ENCODE results near the gene HLF.

DNA sequence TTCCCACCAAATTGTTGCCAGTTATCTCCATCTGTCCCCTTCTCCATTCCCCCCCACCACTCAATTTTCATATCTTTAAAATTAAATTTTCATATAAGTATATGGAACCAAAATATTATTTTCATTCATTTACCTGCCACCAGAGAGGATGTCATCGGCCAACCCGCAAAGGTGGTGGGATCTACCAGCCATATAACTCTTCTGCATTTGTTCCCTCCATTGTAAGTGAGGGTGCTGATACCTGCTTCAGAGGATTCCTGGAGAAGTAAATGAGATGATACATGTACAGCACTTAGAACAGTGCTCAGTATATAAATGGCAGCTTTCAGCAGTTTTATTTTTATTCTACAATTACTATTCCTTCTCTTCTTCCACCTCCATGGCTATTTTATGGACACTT is 15.0 kb downstream of the HLF start:
- TF ChIP-seq, protein P1, sequence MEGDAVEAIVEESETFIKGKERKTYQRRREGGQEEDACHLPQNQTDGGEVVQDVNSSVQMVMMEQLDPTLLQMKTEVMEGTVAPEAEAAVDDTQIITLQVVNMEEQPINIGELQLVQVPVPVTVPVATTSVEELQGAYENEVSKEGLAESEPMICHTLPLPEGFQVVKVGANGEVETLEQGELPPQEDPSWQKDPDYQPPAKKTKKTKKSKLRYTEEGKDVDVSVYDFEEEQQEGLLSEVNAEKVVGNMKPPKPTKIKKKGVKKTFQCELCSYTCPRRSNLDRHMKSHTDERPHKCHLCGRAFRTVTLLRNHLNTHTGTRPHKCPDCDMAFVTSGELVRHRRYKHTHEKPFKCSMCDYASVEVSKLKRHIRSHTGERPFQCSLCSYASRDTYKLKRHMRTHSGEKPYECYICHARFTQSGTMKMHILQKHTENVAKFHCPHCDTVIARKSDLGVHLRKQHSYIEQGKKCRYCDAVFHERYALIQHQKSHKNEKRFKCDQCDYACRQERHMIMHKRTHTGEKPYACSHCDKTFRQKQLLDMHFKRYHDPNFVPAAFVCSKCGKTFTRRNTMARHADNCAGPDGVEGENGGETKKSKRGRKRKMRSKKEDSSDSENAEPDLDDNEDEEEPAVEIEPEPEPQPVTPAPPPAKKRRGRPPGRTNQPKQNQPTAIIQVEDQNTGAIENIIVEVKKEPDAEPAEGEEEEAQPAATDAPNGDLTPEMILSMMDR (conservative IDR thresholded peaks at IDR 0.05) = no peak
- no peak for TF ChIP-seq EZH2 (IDR thresholded peaks at IDR 0.05; ENCODE audit: low read depth)

All from PC-9 (cell line).